IMR-90 (cell line): ENCODE results near the gene EIF5A2. TPM values are rescaled to one million over a fixed set of nuclear protein-coding genes. Genes with fewer than 3 reads are reported as not detected.

Experiments used
- CTCF ChIP-seq: conservative IDR thresholded peaks from 2 replicates; pipeline ENCODE4 v1.5.1; 2012; ENCODE audit warnings: mild to moderate bottlenecking, low read depth, low read length, improper control_type of control experiment
- USF2 ChIP-seq: fragments of 150-350 bp; IDR thresholded peaks from 2 replicates; pipeline ENCODE4 v1.6.1; 2017; ENCODE audit warnings: mild to moderate bottlenecking, antibody characterized with exemption, low read length, low read depth
- polyA plus RNA-seq, 3 experiments: library from polyadenylated mRNA; depleted of rRNA; stranded (reverse); fragments of >200 nt; gene quantifications; 2 replicates each; pipeline ENCODE4 v1.2.3, GENCODE V29; 2012; ENCODE audit warnings: low replicate concordance in 1 of 3
- total RNA-seq: library from RNA; depleted of rRNA; stranded (reverse); fragments of >200 nt; gene quantifications from 2 replicates; pipeline ENCODE4 v1.2.3, GENCODE V29; 2012

EIF5A2 gene
- total and polyA plus RNA-seq, 2 of the 4 experiments (the other 2 are of a cell fraction), result 7.7 to 7.8 TPM

GRCh38 chr3:170908235-170909116 lies at the start of gene EIF5A2 (continued):
- TF ChIP-seq CTCF (no peak), USF2 (peak; percentile 99)
